Measurements from ENCODE around the gene CPED1.
"Not testable (repeated sequence)": the region's sequence is repeated elsewhere in the genome, so short reads cannot be mapped to it uniquely, and the experiment has no call there.

The CPED1 gene

DNA sequence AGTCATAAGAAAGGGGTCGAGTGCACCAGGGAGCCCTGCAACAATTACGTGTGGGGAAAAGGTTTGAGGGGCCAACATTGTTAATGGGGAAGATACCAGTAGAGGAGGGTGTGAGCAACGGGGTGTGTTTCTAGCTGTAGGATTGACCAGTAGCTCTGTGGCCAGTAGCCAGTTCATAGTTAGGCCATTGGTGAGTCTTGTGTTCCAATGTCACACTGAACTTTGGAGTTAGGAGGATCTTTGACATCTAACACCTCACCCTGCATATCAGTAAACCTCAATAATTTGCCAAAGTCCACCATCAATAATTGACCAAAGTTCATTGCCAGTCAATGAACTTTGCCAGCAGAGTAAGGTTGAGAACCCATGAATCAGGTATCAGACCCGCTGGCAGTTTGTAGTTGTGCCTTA lies 168.8 kb downstream of the CPED1 start:
- DNase-seq = no peak

DNA sequence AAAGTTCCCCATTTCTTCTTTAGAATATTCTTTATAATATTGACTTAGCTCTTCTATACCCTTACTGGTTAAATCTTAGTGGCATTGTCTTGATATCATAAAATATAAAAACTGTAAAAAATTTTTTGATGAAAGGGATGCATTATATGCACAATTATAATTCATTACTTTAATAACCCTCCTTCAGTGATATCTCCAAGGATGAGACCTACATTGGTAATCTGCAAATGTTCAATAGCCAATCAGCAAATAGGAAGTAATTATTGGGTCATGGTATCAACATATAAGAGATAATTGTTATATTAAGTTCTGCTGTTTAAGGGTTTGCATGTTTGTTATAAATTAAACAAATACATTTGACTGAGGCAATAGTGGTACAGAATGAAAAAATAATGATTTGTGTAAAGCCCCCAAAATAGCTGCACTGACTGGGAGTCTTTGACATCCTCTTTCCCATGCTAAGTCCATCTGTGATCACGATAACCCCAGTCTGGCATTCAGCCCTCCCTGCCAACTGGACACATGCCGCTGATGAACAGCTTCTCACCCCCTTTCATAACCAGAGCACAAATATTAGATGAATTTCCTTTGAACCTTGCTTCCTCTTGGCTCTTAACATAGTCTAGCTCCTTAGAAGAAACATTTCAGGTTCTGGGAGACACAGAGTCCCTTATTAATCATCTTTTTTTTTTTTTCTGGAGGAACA lies 169.5 kb downstream of the CPED1 start:
- no peak for DNase-seq

DNA sequence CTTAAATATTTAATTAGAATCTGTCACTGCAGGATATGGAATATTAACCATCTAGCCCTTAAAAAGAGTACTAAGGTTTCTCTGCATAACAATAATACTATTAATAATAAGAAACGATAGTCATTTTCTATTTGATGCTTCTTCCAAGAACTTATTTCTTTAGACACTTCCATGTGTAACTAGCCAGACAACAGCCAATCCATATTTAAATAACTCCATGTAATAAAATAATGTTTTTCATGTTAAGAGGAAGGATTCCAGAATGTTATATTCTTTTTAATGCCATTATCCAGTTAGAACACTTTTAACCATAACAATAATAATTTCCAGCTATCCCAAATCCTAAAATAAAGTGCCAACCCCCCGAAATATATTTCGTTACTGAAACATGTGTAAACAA lies 170.2 kb downstream of the CPED1 start:
- DNase-seq = no peak

DNA sequence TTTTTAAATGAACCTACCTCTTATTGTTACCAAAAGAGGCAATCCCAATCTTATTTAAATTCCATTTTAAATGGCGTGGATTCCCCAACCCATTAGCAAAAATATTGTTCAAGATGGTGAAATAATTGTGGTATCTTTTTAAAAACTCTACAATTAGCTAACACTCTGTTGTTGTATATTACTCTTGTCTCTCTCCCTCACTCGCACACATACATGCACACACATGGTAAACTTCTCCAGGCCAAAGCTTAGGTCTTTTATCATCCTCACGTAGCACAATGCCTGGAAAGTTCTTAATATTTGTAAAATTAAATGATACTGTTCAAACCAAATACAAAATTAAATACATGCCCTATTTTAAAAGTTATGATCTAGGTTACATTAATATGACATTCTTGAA lies 171.0 kb downstream of the CPED1 start:
- DNase-seq = no peak

DNA sequence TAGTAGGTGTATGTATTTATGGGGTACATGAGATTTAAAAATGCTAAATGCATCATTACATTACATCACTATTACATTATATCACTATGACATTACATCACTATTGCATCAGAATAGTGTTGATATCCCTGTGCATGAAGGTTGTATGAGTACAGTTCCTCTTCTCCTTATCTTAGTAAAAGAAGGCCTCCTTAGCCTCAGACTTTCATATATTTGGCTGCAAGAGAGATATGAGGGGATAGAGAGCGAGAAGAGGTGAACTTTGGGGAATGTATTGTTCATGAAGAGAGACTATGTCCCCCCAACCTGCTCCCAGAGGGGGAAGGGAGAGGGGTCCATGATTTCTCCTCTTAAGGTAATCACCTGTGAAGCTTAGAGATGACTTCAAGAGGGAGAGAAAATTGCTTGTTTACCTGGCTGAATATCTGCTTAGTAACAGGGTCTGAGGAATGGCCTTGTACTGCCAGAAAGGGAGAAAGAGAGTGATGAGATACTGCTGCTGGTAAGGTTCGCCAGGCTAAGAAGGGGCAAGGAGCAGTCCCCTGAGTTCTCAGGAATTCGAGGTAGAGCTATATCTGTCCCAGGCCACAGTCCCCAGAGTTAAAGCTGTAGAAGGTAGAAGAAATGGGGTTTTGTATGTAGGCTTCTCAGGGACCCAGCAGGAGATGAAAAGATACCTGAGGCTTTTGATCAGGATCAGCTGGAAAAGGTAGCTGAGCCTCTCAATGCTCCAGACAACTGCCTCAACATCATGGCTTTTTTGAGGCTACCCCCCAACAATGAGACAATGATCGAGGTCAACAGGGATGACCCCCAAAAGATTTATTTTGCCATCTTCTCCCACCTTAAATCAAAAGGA lies 171.9 kb downstream of the CPED1 start:
- no peak for DNase-seq

DNA sequence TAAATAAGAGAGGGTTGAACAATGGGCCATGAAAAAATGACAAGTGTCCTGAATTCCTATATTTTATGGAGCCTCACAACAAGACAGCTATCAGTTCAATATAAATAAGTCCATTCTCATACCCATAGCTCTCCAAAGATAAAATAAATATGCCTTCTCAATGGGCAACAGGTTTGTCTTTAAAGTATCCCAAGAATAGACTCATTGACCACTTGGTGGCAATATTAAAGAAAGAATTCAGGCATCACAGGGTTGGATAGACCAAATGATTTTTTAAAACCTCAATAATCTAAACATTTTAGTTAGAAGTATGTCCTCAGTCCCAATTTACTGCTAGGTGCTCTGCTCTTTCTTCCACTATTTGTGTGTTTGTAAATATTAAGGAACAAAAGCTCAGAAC lies 175.2 kb downstream of the CPED1 start:
- DNase-seq = no peak

DNA sequence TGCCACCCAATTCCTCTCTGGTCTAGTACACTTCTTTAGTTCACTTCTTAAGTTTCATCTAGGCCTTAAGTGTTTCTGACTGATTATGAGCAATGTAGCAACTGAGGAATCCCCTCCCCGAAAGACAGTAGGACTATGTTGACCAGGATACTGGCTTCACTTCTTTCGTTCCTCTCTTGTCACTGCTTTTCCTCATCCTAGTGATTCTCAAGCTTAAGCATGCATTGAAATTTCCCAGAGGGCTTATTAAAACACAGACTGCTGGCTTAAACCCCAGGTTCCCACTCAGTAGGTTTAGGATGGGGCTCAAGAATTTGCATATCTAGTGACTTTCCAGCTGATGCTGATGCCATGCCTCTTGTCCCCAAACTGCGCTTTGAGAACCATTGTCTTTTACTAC lies 175.7 kb downstream of the CPED1 start:
- no peak for DNase-seq

DNA sequence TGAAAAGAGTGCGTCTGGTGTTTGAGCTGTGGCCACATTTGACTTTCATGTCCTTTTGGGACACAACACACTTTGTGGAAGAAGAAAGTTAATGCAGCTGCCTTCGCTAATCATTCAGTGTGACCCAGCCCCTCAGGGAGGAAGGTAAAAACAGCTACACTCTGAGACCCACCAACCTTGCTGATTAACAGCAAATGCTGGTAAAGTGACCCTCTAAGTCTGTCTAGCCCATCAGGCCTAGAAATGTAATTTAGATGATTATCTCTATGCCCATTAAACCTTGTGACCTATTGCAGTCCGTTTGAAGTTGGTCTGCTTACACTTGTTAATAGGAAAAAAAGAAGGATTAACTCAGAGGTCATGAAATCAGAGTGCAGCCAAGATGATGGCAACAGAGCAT lies 178.4 kb downstream of the CPED1 start:
- no peak for DNase-seq

DNA sequence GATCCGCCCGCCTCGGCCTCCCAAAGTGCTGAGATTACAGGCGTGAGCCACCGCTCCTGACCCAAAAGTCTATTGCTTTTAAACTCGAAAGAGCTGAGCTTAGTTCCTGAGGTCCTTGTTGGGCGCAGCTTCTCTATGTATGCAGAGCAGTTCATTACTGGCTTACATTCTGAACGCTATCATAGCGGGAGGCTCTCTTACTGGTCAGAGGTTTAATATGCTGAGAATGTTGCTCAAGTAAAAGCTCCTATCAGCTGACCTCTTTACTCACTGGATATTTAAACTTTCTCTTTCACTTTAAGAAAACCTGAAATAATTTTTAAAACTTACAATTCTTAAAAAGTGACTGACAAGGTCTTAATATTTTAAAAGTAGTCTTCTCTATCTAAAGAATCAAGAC lies 179.5 kb downstream of the CPED1 start:
- DNase-seq = no peak

DNA sequence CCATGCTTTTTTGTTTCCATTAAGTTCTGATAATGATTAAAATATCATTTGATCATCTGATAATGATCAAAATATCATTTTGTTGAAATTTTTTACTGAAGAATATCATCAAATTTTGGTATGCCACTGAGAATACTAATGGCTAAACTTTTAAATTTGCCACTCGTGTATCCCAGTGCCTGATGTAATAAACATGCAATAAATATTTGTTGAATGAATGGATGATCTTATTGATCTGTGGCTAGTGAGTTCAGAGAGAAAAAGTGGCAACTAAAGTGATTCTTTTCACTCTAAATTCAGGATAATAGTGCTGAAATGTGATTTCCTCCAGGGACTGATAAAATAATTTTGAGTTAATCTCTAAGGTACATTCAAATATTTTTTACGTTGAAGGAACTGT lies 181.0 kb downstream of the CPED1 start:
- DNase-seq = no peak

DNA sequence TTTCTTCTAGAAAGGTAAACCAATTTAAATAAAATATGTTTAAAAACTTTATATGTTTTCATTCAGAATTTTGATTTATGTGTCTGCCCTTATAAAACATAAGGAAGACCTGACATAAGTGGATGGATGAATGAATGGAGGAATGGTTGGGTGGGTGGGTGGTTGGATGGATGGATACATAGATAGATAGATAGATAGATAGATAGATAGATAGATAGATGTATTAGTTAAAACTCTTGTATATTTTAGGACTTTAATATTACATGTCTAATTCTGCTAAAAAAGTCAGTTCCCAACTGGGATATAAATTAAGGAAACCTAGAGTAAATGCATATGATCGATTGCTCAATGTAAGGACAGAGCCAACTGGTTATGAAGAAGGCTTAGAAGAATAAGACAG lies 184.0 kb downstream of the CPED1 start:
- DNase-seq = no peak

DNA sequence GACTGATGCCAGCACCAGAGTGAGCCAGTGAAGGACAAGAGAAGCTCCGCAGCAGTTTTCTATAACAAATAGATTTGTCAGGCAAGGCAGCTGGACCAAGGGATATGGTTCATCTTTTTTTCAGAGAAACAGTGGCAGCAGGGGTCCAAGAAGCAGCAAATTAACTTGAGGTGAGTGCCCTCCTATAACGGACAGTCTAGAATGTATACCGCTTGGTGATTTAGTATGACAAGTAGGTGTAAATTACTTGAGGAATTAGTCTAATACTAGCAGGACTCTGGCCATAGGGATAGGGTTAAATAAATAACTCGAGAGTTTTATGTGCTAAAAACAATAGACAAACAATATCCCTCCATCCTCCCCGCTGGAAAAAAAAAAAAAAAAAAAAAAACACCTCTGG lies 187.3 kb downstream of the CPED1 start:
- no peak for DNase-seq

DNA sequence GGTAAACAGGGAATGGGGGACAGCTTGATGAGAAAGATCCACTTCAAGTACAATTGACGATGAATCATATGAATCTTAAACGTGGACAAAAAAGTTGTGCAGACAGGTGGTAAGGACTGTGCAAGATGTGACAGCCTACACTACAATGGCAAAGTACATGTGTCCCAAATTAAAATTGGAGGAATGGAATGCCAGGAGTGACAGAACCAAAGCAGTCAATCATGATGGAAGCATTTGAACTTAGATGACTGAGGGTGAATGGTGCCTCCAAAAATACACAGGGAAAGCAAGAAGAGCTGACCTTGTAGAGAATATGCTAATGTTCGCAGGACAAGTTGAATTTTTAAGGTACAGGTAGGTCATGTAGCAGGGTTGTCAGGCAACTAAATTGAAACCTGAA lies 189.9 kb downstream of the CPED1 start:
- DNase-seq = no peak

DNA sequence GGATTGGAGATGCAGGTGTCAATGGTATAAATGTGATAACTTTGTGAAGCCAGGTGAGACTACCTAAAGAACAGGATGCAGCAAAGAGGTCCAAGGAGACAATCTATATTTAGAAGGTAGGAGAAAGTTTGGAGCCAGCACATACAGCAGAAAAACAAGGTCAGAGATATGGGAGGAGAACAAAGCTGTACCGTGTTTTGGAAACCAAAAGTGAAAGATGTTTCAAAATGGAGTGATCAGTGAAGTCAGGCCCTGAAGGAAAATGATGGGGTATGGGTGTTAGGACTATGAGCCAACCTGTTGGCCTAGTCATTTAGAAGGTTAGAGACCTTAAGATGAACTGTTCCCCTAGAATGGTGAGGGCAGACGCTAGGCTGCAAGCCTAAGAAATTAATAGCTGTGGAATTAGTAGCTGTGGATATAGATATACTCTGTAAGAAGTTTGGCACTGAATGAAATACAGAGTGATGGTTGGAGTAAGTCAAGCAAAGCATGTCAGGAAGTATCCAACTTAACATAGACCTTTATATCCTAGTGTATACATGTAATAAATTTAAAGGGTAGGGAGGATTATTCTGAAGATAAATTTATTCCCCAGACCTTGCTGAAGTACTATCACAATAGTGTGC lies 190.5 kb downstream of the CPED1 start:
- DNase-seq = no peak

DNA sequence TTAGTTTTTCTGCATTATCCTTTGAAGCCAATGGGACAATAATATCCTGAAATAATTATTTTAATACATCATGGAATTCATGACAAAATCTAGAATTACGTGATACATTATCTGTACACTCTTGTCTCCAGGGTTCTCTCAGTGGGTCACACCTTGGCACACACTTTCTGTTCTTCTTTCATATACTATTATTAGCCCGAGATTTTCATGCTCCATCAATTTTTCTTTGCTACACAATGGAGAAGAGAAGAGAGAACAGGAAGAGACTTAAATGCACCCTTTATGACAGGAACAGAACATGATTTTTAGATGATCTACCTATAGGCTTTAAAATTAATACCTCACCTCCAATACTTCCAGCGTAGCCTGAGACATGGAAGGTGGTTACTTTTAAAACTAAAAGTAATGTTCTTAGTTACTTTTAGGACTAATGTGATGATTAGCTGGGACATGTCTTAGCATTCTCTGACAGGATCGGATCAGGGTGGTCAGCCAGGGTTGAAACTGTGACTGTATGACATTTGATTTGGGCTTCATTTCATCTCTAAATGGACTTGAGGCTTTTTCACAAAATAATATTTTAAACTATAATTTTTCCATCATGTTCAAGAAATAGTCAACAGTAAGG lies 192.0 kb downstream of the CPED1 start:
- no peak for DNase-seq

DNA sequence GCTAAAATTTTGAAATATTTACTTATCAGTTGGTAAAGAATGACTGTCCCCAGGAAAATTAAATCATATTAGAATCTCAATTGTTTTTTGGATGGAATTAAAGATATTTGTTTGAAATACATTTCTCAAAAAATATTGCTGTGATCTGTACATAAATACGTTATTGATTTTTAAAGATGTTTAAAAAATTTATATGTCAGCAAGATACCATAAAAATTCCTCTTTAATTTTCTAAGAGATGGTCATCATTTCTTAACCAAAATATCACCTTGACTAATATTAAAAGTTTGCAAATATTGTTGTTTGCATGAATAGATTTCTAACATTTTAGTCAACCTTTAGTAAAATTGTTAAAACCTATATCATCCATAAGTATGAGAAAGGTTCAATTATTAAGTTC lies 192.8 kb downstream of the CPED1 start:
- no peak for DNase-seq

DNA sequence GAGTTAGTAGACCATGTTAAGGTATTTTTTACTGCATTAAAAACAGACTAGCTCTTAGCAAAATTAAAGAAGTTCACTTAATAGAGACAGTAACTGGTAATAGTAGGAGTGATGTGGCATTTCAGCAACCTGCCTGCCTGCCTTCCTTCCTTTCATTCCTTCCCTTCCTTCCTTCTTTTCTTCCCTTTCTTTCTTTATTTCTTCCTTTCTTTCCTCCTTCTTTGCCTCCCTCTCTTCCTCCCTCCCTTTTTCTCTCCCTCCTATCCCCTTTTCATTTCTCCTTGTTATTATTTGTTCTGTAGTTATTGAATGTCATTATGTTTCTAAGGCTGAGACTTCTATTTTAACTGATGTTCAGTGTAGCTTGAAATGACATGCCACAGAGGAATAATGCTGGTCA lies 193.8 kb downstream of the CPED1 start:
- no peak for DNase-seq

DNA sequence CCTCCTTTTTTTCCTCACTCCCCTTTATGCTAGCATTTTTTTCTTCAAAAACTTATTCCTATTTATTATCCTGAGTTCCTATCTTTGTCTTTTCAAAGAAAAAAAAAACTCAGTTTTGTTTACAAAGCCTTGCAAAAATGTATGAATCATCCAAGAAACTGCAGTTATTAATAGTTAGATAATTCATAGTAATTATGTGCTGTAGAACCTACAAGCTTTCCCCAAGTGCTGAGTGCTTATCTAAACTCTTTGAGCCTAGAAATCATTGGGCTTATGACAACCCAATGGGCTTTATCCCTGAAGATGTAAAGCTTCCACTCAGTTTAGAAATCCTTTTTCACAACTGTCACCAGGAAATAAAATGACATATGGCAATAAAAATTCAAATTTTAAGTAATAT lies 194.4 kb downstream of the CPED1 start:
- no peak for DNase-seq

DNA sequence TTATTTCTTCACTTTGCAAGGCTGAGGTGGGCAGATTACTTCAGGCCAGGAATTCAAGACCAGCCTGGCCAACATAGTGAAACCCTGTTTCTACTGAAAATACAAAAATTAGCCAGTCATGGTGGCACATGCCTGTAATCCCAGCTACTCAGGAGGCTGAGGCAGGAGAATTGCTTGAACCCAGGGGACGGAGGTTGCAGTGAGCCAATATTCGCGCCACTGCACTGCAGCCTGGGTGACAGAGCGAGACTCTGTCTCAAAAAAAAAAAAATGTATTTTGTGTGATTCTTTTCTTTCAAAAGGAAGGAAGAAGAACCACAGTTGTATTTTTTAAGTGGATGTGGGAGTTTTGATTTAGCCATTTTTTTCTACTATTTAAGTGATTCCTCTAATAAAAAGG lies 195.4 kb downstream of the CPED1 start:
- DNase-seq = not testable (repeated sequence)

DNA sequence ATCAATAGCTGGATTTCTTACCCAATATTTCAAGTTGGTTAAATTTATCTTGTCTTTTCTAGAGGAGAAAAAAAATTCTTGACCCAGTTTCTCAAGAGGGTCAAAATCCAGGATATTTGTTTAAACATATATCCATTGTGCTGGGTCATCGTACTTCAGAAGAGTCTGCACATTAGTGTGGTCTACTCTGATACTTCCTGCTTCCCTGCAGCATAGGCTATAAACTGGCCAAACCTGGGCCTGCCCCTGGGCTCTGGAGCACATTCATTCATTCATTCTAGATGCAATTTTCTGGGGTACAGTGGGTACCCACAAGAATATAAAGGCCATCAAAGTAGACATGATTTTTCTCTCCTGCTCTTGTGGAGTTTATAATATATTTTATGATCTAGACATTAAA lies 198.2 kb downstream of the CPED1 start:
- DNase-seq = no peak

DNA sequence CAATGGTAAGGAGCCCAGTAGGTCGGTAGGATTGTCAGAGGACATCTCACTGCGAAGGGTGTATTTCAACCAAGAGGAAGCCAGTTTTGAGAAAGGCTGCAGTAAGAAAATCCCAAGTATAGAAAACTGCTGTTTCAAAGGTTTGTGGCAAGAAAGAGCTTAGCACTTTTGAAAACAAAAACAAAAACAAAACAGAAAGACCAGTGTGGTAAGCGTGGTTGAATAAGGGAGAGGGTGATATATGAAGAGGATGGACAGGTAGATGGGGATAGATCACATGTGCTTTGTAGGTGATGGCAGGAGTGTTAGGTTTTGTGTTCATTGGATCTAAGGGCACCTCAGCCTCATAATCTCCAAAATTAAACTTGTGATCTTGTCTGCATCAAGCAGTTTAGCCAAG lies 198.7 kb downstream of the CPED1 start:
- DNase-seq = no peak

DNA sequence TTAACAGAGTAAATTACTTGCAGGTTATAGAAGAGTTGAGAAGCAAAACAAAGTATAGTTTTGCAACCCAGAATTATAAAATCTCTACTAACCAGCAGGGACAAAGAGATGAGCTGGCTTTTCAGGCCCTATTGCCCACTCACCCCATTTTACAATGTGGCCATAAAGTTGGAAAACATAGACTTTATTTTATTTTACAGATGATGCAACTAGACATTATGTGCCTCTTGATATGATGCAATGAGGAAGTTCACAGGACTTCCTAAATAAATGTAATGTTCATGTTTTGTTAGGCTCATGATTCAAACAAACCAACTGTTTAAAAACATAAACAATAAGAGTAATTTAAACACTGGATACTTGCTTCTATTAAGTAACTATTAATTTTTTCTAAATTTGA lies 199.2 kb downstream of the CPED1 start:
- DNase-seq = no peak

DNA sequence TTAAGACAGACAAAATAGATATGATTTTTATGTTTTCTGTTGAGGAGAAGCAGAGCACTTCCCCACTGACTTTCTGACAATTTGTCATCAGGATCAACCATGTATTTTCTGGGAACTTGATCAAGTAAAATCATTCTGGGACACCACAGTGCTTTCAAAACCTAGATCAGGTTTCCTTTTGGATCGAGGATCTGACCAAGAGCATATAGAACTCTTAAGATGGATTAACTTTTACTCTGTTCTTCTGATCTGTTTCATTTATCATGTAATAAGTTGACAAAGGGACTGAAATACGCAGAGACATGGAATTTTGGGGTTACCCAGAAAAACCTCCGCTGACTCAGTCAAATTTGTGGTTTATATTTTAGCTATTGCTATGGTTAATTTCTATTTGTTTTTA lies 204.3 kb downstream of the CPED1 start:
- no peak for DNase-seq

DNA sequence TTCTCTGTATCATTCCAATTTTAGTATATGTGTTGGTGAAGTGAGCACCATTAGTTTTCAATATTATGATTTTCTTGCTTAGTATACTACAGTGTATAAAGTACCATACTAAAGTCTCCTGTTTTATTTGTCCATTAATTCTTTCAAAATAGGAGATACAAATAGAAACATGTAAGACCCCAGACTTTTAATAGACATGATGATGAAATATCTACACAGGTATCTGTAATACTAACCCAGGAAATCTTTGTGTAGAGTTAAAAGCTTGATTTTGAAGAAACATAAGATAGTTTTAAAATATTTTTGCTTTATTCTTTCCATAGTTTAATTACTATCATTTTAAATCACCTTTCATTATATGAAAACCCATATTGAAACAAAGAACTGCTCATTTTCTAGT lies 206.5 kb downstream of the CPED1 start:
- no peak for DNase-seq
